ENCODE measurements around the gene EIF4B. TPM values are rescaled to one million over a fixed set of nuclear protein-coding genes. Genes with fewer than 3 reads are reported as not detected.

The EIF4B gene
- total and polyA plus RNA-seq, 2 donors (not counting 1 experiment from before 2014, with no cell fraction given): 252 to 674 TPM

- CTCF ChIA-PET: interaction anchor here (0.8 to 14.1 kb wide), 10 partner anchors 8 to 281 kb away, joined by 3 to 344 read pairs (median 17); partner anchors contain the start of genes AAAS, IGFBP6, SOAT2 and SPRYD3
- H3K4me3 ChIP-seq (ENCODE audit: control extremely low read depth in 1 of 5, extremely low read depth in 1 of 5, insufficient read depth in 1 of 5, low read depth in 2 of 5, low read length in 4 of 5): no peak overlapping the region
- Mint-ChIP-seq H3K27me3 (no peaks in the 10 kb centered on the region), H3K4me3 (no peak overlapping the region), H3K4me1 (peaks cover 4% of the 10 kb centered on the region), H3K27ac (no peak overlapping the region), H3K9me3 (ENCODE audit: insufficient read depth) (no peaks in the 10 kb centered on the region)
- peaks cover 0 to 3% (median 0%) of the 10 kb centered on the region in 3 donors for H3K9me3 ChIP-seq (ENCODE audit: control extremely low read depth in 1 of 3, control insufficient read depth in 2 of 3, insufficient read depth in 1 of 3, low read length in 2 of 3)
- ATAC-seq (ENCODE audit: low read depth): no peak
- H3K4me1 ChIP-seq (ENCODE audit: control insufficient read depth in 2 of 2, insufficient read depth in 2 of 2, low read length in 2 of 2): no peaks in the 10 kb centered on the region
- TF ChIP-seq EZH2 (IDR thresholded peaks at IDR 0.05; ENCODE audit: borderline replicate concordance, insufficient read depth, low read depth, low read length, poor library complexity, severe bottlenecking) (no peak), CTCF (IDR thresholded peaks at IDR 0.05) (no peak)
- no peak overlapping the region for H3K4me2 ChIP-seq (replicated peaks; ENCODE audit: low read depth, low read length, poor library complexity, severe bottlenecking)
- no peak for DNase-seq
- POLR2A ChIA-PET: interaction anchor here (0.7 kb wide), 1 partner anchor 18 kb away, joined by 4 read pairs; no protein-coding TSS in a partner anchor
- intact Hi-C loops (cut with micrococcal nuclease): no loop called here
- no peak overlapping the region for H3K9ac ChIP-seq (ENCODE audit: low read length)
- peaks cover 20% of the 10 kb centered on the region for H4K20me1 ChIP-seq (ENCODE audit: control insufficient read depth, insufficient read depth, low read length, poor library complexity, severe bottlenecking)
- 84% methylated on average over 11 of the region's 13 CpGs for WGBS (ENCODE audit: insufficient coverage)
- H3K79me2 ChIP-seq (ENCODE audit: control insufficient read depth, insufficient read depth, low read length): no peaks in the 10 kb centered on the region
- H3K27me3 ChIP-seq (replicated peaks in 1 of 4; ENCODE audit: control extremely low read depth in 1 of 4, control insufficient read depth in 3 of 4, insufficient read depth in 4 of 4, low read length in 3 of 4): peaks cover 0 to 3% (median 0%) of the 10 kb centered on the region in 4 experiments
- H3K27ac ChIP-seq (ENCODE audit: low read length in 2 of 2): no peak overlapping the region
- peaks cover 0 to 40% of the 10 kb centered on the region in 2 experiments for H3K36me3 ChIP-seq (replicated peaks in 1 of 2; ENCODE audit: control extremely low read depth in 1 of 2, control insufficient read depth in 1 of 2, extremely low read depth in 1 of 2, insufficient read depth in 2 of 2, low read length in 1 of 2)
- no peak overlapping the region for H2AFZ ChIP-seq (ENCODE audit: insufficient read depth, low read depth, low read length, poor library complexity, severe bottlenecking)
Observed at GRCh38 chr12:53063708-53064612, 57.7 kb downstream of the EIF4B start.
